Amygdala (tissue), 56 donors: Measurements from ENCODE around the gene NPNT.

ENCODE experiments used
- DNase-seq, 56 donors: peaks; one replicate each; lab custom pipeline; 2025; lab: John Stamatoyannopoulos, UW

NPNT gene

DNA sequence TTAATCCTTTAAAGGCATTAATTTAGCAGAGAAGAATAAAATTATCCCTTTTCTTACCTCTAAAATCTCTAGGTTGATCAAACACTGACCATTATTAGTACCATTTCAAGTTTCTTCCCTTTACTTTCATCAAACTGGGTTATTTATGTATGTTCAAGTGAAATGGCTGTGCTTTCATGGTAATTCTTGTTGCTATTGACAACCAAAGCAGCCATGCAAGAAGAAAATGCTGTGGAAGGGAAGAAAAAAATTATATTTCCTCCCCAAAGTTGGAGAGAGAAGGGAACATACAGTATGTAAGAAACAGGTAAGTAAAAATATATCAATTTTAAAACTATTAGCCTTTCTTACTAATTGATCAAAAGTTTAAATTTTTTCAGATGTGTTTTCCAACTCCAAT, 16.2 kb downstream of the NPNT start:
- DNase-seq, result no peak

- no peak for DNase-seq
Measured at GRCh38 chr4:105912633-105913032, 17.4 kb downstream of the NPNT start.

DNA sequence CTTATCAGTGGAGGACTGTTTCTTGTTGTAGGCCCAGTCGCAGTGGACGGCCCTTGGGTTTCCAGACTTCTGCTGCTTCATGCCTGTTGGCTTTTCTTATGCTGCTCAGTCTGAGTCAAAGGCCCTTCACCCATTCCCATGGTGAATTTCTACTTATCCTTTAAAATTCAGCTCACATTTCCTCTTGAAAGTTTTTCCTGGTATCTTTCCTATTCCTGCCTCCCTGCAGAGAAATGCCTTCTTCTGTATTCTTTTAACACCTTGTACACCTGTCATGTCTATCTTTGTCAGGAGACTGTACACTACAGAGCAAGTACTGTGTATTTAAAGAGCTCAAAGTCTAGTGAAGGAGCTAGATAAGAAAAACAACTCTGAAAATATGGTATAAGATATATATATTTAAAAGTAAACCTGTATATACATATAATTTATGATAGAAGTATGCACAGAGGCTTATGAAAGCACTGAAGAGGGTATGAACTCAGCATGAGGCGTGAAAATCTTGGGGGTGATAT, 22.0 kb downstream of the NPNT start:
- no peak for DNase-seq

DNA sequence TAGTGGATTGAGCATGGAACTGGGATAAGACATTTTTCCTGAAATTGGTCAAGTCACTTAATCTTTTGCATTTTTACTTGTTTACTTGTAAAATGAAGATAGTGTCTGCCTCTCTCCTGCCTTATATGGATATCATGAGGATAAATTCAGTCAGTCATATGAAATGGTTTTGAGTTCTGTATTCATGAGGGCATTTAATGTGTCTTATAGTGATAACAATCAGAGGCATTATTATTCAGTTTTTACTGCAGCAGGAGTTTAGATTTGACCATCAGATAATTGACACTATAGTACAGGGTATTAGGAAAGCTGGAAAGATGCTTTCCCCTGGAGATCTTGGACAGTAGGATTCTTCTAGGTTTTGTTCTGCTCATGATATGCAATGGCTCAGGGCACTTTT, 26.0 kb downstream of the NPNT start:
- DNase-seq, result no peak

DNA sequence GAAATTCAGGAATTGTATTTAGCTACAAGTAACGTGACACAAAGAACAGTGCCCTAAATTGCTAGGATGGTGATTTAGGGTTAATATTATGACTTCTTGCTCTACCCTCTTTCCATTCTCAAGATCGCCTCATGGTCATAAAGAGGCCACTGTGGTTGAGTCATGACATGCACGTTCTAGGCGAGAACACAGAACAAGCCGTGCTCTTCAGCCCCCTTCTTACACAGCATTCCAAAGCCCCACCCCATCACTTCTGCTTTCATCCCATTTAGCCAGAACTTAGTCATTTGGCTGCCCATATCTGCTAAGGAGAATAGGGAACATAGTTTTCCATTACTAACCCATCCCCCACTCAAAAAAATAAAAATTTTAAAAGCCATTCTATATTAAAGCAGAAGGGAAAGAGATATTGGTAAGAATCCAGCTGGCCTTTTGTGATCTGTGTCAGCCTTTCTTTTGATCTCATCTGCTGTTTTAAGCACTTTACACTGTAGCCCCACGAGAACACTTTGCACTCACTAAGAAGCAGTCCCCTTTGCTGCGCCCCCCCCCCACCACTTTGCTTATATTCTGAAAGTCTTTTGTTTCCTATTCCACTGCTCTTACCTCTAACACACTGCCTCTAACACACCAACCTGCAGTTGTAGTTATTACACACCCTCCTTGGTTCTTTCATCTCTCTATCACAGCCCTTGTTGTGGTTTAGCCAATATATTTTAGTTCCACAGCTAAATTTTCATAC, 28.4 kb downstream of the NPNT start:
- no peak for DNase-seq

DNA sequence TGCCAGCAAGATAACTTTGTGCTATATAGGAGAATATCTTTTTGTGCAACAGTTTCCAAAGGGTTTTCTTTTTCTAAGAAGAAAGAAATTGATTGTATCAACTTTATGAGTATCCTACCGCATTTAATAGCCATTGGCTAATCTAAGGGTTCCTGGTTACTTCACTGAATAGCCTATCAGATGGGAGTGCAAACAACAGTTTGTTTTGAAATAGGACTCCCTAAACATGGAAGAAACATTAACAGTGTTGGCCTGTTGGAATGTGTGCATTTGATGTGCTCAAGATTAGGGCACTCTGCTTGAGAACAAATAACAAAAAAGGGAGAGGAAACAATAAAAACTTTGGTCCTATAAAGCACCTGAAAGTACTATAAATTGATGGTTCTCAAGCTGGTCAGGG, 29.1 kb downstream of the NPNT start:
- DNase-seq, result no peak

DNA sequence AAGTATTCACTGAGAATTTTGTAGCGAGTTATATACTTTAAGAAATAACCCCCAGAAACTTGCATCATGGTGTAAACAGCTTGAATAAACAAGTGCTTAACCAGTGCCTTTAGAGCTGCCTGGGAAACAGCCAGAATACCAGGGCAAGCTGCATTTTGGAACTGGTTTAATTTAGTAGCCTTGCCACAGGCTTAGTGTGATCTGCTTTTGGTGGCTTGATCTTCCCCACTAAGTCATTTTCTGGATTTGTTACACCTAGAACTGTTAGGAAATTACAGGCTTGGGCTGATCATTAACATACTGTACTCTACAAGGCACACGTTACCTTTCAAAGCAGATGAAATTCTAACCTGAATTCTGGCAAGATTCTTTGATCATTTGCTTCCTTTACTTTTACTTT, 35.4 kb downstream of the NPNT start:
- no peak for DNase-seq

GRCh38 chr4:105933083-105933482, 37.8 kb downstream of the NPNT start:
- DNase-seq, result no peak

DNA sequence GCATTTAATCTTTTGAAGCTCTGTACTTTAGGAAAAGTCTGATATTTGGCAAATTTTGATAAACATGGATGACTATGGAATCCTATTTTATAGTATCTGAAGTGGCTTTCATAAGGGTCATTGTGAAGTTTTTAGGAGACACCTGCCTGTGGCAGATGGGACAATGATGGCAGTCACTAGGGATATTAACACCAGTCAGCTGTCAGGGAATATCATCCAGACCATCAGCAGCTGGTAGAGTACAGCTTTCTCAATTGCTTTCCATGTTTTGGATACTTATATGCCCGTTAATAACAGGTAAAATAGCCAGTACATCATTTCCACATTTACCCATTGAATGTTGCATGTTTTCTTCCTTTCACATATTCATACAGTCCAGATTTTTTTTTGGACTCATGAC, 39.1 kb downstream of the NPNT start:
- no peak for DNase-seq

DNA sequence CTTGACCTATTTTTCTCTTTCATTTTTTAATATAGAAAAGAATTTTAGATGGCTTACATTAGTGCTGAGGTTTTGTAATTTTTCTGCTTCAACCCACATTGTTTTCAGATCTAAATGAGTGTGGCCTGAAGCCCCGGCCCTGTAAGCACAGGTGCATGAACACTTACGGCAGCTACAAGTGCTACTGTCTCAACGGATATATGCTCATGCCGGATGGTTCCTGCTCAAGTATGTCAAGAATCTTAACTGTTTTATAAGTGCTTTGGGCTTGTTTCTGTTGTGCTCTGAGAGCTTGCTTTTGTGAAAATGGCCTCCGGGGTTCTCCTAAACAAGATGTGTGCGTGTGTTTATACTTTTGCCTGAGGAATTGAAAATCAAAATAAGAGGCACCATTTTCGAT, 41.6 kb downstream of the NPNT start:
- DNase-seq, result no peak

- DNase-seq, result no peak
Measured at GRCh38 chr4:105937759-105938158, 42.5 kb downstream of the NPNT start.

- DNase-seq, result no peak
Measured at GRCh38 chr4:105943234-105943633, 48.0 kb downstream of the NPNT start.

DNA sequence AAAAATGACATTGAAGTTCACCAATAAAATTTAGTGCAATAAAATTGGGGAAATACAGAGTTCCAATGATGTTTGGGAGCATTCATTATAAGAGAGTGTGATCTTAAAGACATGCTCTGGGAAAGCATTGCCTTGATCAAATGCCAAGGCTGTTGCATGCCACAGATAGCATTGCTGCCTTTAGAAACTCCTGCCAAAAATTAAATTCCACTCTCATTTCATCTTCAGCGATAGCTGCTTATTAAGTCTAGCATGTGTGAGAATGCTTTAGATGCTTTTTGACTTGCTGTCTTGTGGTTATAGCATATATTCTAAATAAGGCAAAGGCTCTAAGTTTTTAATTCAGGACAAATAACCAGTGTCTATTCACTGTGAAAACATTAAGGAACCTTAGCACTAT, 49.3 kb downstream of the NPNT start:
- DNase-seq, result no peak

DNA sequence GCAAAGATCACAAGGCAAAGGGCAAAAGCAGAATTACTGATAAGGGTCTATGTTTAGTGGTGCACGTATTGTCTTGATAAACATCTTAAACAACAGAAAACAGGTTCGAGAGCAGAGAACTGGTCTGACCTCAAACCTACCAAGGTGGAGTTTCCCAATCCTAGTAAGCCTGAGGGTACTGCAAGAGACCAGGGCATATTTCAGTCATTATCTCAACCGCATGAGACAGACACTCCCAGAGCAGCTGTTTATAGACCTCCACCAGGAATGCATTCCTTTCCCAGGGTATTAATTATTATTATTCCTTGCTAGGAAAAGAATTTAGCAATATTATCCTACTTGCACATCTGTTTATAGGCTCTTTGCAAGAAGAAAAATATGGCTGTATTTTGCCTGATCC, 51.5 kb downstream of the NPNT start:
- no peak for DNase-seq

GRCh38 chr4:105950701-105951100, 55.4 kb downstream of the NPNT start:
- DNase-seq, result no peak

GRCh38 chr4:105951198-105951597, 55.9 kb downstream of the NPNT start:
- no peak for DNase-seq

GRCh38 chr4:105952591-105952990, 57.3 kb downstream of the NPNT start:
- DNase-seq, result no peak

DNA sequence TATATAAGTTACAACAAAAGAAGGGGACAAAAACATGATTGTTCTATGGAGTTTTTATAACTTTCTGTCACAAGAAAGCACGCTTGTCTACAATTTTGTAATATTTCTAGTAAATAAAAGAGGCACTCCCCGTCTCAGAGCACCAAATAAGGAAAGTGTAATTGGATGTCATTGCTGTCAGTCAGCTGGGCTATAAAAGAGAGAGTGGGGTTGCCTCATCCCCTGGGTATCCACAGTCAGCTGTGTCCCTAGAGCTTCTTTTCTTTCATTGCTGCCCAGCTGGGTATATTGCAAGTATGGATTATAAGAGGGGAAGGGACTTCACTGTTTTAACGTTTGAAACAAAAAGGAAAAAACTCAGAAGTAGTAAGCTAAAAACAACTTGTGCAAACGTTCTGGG, 61.3 kb downstream of the NPNT start:
- no peak for DNase-seq

DNA sequence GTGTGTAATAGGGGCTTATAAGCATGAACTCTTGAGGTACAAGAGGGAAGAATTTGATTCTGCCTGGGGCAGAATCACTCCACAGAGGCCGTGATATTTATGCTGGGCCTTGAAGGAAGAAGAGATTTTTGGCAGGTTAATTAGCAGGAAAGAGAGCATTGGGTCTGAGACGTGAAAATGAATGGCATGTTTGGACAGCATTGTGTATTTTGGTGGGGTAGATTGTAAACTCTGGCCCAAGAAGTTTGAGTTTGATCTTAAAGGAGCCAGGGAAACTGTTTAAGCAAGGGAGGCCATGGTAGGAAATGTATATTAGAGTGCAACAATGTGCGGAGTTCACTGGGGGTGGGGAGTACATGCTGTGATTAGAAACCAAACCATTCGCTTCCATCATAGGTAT, 62.4 kb downstream of the NPNT start:
- no peak for DNase-seq

GRCh38 chr4:105963461-105964400, 68.5 kb downstream of the NPNT start:
- DNase-seq, result no peak

- DNase-seq, result no peak
Measured at GRCh38 chr4:105965183-105965800, 70.0 kb downstream of the NPNT start.
